K562 (cell line): Measurements from ENCODE around the gene MYLK2.

Source experiments
- MYBL2 ChIP-seq, 2 experiments: fragments of 450-650 bp in 1 of 2; sonication (generic) in 1 of 2; formaldehyde crosslinking in 1 of 2; IDR thresholded peaks; 2 replicates each; pipeline versions ENCODE4 v1.6.1 to v1.8.1; 2017 to 2022; ENCODE audit warnings: borderline replicate concordance in 1 of 2, inconsistent platforms in 1 of 2, low read depth in 1 of 2, mild to moderate bottlenecking in 1 of 2, missing genetic modification reagents in 1 of 2, moderate library complexity in 1 of 2
- NFE2 ChIP-seq: IDR thresholded peaks from 2 replicates; pipeline ENCODE4 v1.6.1; 2014; ENCODE audit warnings: antibody characterized with exemption, low read depth
- POLR2A ChIP-seq: fragments of 450-650 bp; conservative IDR thresholded peaks from 2 replicates; pipeline ENCODE4 v1.6.1; 2016
- RNF2 ChIP-seq: sonication (generic); IDR thresholded peaks from 2 replicates; pipeline ENCODE4 v1.6.1; 2016

DNA sequence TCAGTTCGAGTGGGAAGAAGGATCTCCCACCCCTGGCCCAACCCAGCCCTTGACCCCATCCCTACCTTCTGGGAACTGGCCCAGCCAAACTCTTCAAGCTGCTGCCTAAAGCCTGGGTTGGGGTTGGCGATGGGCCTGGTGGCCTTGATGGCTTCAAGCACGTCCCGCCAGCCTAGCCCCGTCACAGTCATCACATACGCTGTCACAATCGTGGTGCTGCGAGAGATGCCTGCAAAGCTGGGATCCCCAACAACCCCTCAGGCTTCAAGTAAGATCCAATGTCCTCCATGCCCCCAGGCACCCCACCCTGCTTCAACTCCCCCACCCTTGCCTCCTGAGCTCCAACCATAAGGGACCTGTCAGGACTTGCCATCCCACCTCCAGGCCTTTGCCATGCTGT is 43.4 kb downstream of the MYLK2 start:
- TF ChIP-seq NFE2 = no peak
- no peak for TF ChIP-seq POLR2A
- TF ChIP-seq MYBL2 (IDR thresholded peaks at IDR 0.05; ENCODE audit: low read depth) = no peak
- no peak for TF ChIP-seq MYBL2 (CRISPR knock-in tag; IDR thresholded peaks at IDR 0.05; ENCODE audit: borderline replicate concordance)
- TF ChIP-seq RNF2 = no peak
